Activated CD8-positive, alpha-beta memory T cell treated with anti-CD3 and anti-CD28 coated beads, Interleukin-2, amount 50 U/mL, for 1 hour (primary cell): ENCODE results near the gene RAP1GDS1.

Experiments used
- DNase-seq: peaks from one replicate; pipeline ENCODE4 v3.0.0-alpha.2; 2020; ENCODE audit errors: extremely low read depth

Gene RAP1GDS1

GRCh38 chr4:98482847-98483806 lies 221.9 kb downstream of the RAP1GDS1 start:
- no peak for DNase-seq

- DNase-seq: no peak
Measured at GRCh38 chr4:98484031-98484430, 222.8 kb downstream of the RAP1GDS1 start.

GRCh38 chr4:98485816-98486345 lies 224.7 kb downstream of the RAP1GDS1 start:
- no peak for DNase-seq

DNA sequence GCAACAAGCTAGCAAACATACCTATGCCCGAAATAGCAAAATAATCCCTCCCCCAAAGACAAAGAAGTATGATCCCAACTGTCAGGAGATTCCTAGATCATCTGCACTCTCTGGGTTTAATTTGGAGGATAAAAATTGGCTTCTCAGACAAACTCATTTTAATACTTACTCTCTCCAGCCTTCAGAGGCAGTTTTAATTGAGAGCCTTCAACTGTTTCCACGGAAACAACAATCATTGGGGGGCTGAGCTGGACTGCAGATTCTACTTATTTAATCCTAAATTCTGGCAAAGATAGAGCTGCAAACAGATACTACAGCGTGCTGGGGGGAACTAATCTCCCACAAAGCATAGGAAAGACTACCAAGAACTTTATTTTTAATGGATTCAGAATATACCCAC lies 229.1 kb downstream of the RAP1GDS1 start:
- DNase-seq: no peak

GRCh38 chr4:98491899-98492559 lies 230.8 kb downstream of the RAP1GDS1 start:
- DNase-seq: no peak

DNA sequence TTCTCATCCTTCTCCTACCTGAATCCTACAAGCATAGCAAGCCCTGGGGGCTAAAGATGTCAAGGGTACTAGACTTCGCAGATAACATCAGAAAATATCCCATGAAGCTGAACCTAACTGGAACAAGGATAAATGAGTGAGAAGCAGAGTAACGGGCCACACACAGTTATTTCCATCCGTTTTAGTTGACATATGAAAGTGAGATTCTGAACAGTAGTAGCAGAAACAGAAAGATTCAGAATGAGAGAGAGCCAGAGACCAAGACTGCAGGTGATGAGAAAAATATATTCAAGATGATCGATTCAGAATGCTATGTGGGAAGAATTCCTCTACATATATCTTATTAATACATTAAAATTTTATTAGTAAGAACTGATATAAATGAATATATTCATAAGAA lies 232.1 kb downstream of the RAP1GDS1 start:
- no peak for DNase-seq
